Fibroblast of skin of back (primary cell): ENCODE results near the gene BCL2.

ENCODE experiments used
- DNase-seq: peaks from one replicate; pipeline ENCODE4 v3.0.0-alpha.2; 2013

Gene BCL2

DNA sequence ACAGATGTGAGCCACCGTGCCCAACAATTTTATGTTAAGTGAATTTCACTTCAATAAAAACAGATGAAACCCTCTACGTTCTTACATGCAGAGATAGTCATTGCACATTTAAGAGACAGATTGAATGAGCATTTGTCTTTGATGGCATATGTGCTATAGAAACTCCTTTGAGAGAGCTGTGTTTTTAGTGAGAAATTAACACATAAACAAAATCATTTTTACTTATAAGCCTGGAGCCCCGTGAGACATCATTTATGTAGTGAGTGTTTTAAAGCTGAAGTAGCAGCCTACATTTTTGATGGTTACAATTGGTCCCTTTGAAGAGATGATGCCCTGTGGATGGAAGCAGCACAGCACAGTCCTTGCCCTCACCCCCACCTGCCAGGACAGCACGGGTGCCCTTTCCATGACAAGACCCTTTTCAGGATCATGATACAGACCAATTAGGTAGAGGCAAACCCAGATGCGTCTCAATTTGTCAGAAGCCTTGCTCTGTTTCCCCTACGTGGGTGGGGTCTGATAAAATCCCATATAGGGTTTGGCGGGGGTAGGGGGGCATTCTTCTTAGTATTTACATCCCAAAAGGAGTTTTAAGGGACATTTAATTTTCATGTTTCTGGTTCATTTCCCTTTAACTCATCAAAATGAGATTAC is 237.1 kb downstream of the BCL2 start:
- no peak for DNase-seq

DNA sequence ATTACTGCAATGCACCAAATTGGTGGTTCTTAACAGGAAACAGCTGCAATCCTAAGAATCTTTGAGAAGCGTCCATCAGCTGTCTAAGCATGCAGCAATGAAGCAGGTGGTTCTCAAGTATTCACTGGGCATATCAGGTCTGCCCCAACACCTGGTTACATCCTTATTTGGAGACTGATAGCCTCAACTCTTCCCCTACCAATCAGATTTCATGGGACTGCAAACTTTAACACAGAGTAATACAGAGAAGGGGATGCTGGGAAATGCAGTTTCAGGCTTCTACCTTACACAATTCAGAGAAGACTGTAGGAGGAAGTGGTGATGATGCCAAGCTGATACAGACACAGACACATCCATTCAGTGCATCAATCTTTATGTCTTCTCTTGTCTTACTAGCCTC is 240.5 kb downstream of the BCL2 start:
- DNase-seq = no peak

DNA sequence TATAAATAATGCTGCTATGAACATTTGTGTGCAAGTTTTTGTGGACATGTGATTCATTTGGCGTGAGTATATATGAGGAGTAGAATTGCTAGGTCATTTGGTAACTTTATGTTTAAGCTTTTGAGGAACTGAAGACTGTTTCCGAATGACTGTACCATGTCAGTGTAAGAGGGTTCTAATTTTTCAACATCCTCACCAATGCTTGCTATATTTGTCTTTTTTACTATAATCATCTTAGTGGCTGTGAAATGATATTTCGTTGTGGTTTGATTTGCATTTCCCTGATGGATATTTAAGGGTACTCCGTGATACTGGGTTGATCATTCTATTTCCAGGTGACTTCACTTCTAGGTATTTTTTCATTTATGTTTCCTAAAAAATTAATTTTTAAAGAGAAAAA is 241.1 kb downstream of the BCL2 start:
- DNase-seq = no peak

DNA sequence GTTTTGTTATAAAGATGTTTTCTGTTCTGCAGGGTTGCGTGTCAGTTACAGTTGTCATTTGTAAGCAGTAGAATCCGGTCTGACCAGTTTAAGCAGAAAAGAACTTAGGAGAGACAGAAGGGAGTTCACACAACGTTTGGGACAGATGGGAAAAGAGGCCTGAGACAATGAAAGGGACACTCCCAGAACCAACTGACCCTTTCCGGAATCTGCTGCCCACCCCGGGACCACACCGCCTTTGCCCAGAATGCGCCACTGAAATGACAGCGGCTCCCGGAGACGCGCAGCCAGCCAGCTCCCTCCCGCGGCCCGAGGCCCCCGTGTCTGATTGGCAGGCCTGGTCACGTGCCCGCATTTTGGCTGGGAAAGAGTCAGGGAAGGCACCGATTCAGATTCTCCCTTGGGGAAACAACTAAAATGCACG is 244.6 kb downstream of the BCL2 start:
- DNase-seq = peak; percentile 65

DNA sequence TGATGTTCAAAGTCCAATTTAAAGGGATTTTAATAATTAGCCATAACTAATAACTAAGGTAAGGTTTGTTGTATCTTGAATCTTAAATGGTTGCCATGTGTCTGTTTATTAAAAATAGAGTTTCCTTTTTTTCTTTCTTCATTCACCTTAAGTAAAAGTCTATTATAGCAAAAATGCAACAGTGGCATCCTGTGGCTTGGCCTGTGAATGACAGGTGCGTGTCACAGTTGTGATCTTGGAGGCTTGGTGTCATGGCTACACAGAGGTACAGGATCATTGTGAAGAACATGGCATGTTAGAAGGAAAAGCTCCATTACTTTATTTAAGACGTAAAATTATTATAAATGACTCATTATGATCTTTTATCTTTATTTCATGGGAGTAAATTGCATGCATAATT is 246.1 kb downstream of the BCL2 start:
- no peak for DNase-seq
